EH (cell line): Measurements from ENCODE around the gene ETV5.
"Not testable (repeated sequence)": the region's sequence is repeated elsewhere in the genome, so short reads cannot be mapped to it uniquely, and the experiment has no call there.

Experiments used
- DNase-seq: peaks from one replicate; pipeline ENCODE4 v3.0.0-alpha.2; 2015; ENCODE audit warnings: low read depth

ETV5 gene

DNA sequence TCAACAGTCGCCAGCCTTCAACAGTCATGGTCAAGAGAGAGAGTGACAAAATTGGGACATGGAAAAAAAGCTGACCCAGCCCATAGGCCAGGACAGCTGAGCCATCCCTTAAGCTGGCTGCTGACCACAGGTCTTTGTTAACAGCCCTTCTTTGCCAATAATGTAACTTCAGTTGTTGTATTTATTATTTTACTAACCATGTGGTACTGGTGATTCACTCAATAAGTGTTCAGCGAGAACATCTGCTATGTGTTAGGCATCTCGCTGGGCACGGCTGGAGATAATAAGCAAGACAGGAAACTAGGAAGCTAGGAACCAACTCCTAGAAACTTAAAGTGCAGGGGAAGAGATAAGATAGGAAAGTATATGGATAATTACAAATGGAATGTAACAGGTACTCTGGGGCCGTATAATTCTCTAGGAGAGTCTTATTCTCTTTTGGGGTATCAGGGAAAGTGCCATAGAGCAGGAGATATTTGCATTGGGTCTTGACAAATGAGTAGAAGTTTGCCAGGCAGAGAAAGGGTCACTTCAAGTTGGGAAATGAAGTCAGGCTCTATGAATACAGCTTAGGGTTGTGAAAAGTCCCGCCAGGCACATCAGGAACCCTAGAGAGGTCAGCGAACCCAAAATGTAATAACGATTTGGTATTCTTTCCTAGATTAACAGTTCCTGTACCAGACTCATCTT, 87.1 kb downstream of the ETV5 start:
- peak; percentile 95 for DNase-seq

DNA sequence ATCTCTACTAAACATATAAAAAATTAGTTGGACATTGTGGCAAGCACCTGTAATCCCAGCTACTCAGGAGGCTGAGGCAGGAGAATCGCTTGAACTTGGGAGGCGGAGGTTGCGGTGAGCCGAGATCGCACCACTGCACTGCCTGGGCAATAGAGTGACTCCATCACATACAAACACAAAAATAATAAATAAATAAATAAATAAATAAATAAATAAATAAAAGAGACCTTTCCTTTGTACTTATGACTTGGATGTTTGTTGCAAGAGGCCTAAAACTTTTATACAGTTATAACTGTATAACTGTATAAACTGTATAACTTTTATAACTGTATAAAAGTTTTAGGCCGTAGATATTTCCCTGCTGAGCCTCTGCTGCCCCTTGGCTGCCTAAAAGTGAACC, 87.6 kb downstream of the ETV5 start:
- not testable (repeated sequence) for DNase-seq

DNA sequence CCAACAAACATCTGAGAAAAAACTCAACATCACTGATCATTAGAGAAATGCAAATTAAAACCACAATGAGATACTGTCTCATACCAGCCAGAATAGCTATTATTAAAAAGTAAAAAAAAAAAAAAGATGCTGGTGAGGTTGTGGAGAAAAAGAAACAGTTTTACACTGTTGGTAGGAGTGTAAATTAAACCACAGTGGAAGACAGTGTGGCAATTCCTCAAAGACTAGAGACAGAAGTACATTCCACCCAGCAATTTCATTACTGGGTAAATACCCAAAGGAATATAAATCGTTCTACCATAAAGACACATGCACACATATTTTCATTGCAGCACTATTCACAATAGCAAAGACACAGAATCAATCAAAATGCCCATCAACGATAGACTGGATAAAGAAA, 89.6 kb downstream of the ETV5 start:
- not testable (repeated sequence) for DNase-seq

DNA sequence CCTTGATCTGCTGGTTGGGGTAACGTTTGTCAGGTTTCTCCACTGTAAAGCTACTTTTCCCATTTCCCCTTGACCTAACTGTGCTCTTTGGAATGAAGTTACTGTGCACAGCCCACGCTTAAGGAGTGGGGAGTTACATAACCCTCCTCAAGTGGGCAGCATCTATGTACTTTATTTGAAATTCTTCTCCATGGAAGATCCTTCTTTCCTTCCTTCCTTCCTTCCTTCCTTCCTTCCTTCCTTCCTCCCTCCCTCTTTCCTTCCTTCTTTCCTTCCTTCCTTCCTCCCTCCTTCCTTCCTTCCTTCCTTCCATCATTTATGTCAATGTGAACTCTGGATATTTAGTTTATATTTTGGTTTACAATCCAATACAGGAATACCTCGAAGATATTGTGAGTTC, 94.0 kb downstream of the ETV5 start:
- DNase-seq, result no peak

DNA sequence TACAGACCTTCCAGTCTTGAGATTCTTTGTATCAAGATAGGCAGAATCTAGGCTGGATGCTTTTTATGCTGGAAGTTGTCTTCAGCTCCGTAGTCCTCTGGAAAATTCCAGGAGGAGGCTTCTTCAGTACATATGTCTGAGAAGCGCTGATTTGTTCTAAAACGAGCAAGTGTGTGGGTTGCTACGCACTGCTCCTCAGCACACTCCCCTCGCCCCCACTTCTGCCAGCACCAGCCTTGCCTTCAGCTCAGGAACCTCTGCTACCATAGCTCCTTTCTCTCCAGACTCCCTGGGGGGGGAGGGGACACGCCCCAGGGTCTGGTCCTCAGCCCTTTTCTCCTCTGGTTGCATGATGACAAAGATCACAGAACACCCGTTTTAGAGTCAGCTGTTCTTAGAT, 95.6 kb downstream of the ETV5 start:
- DNase-seq, result no peak

DNA sequence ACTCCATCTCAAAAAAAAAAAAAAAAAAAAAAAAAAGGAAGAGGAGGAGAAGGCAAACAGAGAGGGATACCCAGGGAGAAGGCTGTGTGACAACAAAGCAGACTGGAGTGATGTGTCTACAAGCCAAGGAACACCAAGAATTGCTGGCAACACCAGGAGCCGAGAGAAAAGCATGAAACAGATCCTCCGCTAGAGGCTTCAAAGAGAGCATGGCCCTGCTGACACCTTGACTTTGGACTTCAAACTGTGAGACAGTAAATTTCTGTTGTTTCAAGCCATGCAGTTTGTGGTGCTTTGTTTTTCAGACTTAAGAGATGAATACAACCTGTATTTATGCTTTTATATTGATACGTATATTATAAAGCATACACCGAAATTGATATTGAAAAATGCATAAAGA, 96.8 kb downstream of the ETV5 start:
- no peak for DNase-seq

DNA sequence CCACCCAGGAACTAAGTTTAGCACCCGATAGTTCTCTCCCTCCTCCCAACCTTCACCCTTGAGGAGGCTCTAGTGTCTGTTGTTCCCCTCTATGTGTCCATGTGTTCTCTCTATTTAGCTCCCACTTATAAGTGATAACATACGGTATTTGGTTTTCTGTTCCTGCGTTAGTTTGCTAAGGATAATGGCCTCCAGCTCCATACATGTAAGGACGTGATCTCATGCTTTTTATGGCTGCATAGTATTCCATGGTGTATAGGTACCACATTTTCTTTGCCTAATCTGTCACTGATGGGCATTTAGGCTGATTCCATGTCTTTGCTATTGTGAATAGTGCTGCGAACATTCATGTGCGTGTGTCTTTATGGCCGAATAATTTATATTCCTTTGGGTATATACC, 104.2 kb downstream of the ETV5 start:
- DNase-seq, result no peak

DNA sequence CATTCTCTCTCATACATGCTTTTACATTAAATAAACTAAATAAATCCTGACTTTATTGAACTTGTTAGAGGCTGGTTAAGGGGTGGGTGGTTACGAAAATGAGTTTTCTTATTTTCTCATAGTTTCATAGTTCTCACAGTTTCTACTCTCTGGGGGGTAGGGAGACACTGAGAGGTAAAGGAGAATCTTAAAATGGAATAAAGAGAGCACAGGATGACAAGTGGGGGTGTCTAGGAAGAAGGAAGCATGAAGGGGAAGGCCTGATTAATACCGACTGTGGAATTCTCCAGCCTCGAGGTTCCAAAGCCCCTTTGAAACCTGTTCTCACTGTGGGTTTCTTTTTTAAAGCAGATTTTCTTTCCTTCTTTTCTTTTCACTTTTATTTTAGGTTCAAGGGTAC, 104.7 kb downstream of the ETV5 start:
- no peak for DNase-seq

DNA sequence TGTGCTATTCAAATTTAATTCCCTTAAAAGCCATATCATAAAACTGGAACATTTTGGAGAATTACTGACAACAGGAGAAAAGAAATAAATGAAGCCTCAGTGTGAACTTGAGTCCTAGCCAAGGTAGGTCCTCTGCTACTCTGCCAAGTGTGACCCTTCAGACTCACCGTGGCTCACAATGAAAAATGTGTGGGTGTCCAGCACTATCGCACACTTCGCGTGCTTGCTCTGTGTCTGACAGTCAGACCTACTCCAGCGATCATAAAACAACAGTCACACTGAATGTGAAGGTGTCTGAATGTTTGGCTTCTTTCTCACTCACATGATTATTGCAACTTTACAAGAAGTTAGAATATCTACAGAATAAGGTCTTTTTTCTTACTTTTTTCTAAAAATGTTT, 105.3 kb downstream of the ETV5 start:
- DNase-seq, result no peak

DNA sequence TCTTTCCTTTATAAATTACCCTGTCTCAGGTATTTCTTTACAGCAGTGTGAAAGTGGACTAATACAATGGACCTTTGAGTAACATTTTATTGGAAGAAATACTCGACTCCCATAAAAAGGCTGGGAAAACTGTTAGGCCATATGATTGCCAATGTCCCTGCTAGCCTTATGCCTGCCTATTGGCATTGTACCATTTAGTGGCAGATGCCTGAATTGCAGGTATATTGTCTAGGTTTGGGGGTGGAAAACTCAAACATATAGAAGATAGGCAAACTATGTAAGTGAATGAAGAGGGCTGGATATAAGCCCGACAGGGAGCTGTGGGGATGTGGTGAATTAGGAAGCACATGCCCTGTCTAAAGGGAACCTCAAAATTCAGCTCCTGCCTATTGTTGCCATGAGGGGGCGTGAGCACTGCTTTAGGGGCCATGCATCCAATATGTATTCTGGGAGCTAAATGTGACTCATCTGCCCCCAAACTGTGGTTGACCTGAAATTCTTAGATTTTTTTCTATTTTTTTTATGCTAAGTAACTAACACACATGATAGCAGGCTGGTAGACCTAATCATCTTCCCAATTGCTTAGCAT, 105.9 kb downstream of the ETV5 start:
- DNase-seq, result peak; percentile 47

DNA sequence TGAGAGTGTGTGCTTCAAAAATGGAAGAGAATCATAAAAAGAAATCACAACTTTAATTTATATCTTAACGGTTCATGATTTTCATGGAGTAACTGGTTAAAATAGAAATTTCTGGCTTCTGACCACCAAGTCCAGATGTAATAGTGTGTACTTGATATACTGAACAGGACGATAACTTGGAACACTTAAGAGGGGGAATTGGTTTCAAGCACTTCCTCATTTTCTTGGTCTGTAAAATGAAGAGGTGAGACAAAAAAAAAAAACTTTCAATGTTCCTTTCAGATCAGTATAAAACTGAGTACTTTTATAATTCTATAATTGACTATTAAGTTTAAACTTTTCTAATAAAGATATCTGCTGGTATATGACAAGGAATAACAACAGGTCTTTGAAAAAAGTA, 107.0 kb downstream of the ETV5 start:
- no peak for DNase-seq

DNA sequence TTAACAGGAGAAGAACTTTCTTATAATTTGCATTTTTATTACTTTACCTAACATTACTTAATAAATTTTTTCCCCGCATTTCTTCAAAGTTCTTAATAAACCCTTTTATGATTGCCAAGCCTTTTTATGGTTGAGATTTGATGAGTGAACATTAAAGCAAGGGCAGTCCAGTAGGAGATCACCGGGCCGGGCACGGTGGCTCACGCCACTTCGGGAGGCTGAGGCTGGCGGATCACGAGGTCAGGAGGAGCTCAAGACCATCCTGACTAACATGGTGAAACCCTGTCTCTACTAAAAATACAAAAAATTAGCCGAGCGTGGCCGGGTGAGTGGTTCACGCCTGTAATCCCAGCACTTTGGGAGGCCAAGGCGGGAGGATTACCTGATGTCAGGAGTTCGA, 109.7 kb downstream of the ETV5 start:
- no peak for DNase-seq

DNA sequence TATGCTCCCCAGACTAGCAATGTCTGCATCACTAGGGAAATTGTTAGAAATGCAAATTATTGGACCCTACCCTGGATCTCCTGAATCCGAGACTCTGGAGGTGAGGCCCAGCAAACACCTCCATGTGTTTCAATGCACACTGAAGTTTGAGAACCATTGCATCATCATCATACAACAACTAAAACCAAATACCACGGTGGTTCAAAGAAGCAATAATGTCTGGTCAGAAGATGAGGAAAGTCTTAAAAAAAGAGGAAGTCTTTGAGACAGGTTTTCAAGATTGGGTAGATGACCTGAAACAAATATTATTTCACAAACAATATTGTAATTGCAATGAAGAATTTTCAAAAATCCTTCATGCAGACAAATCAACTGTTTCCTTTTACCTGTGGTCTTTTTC, 110.8 kb downstream of the ETV5 start:
- DNase-seq, result no peak

DNA sequence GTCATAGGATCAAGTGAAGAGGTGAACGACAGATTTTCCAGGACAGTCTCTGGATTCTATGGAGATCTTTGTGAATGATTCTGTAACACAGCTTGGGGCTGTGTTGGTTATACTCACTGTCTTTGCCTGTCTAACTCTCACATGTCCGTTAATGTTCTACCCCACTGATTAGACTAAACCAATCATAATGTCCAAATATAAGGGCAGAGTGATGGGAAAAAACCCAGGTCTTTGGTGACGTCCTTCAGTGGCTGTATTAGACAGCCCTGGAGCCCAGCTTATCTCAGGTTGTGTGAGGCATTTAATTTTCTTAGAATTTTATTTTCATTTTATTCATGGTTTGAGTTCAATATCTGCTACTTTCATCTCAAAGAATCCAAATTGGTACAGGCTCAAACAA, 111.8 kb downstream of the ETV5 start:
- no peak for DNase-seq
